ENCODE results near the gene ABCA3.

DNA sequence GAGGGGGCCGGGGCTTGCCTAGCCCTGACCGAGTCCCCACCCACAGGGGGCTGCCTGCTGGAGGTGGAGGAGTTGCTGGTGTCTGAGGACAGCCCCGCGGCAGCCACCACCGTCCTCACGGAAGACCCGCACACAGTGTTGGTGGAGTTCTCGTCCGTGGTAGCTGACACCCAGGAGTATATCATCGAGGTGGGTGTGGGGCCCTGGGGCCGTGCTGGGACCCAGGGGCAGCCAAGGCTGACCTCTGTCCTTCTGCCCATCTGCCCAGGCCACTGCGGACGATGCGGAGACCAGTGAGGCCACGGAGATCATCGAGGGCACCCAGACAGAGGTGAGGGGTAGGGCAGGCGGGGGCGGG, 105.7 kb downstream of the ABCA3 start:
- TF ChIP-seq, protein P1, sequence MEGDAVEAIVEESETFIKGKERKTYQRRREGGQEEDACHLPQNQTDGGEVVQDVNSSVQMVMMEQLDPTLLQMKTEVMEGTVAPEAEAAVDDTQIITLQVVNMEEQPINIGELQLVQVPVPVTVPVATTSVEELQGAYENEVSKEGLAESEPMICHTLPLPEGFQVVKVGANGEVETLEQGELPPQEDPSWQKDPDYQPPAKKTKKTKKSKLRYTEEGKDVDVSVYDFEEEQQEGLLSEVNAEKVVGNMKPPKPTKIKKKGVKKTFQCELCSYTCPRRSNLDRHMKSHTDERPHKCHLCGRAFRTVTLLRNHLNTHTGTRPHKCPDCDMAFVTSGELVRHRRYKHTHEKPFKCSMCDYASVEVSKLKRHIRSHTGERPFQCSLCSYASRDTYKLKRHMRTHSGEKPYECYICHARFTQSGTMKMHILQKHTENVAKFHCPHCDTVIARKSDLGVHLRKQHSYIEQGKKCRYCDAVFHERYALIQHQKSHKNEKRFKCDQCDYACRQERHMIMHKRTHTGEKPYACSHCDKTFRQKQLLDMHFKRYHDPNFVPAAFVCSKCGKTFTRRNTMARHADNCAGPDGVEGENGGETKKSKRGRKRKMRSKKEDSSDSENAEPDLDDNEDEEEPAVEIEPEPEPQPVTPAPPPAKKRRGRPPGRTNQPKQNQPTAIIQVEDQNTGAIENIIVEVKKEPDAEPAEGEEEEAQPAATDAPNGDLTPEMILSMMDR (conservative IDR thresholded peaks at IDR 0.05; ENCODE audit: low read depth, low read length), result no peak
- TF ChIP-seq EZH2 (IDR thresholded peaks at IDR 0.05; ENCODE audit: borderline replicate concordance, low read depth, low read length, poor library complexity, severe bottlenecking), result no peak
